Liver (tissue), 9 donors: ENCODE results near the gene NEMF. TPM values are rescaled to one million over a fixed set of nuclear protein-coding genes. Genes with fewer than 3 reads are reported as not detected.

Experiments
- DNase-seq: peaks from one replicate; pipeline ENCODE4 v3.0.0-alpha.2; 2017; ENCODE audit warnings: low spot score
- H3K27ac ChIP-seq, 2 donors: one replicate each; pipeline ENCODE4 v1.7.0; 2013; ENCODE audit warnings: inconsistent platforms in 2 of 2, low read length in 2 of 2, control low read depth in 1 of 2, low read depth in 1 of 2, mild to moderate bottlenecking in 1 of 2
- H3K27me3 ChIP-seq, 4 donors: one replicate each; pipeline versions ENCODE4 v1.6.1 to v1.7.0; 2013; ENCODE audit warnings: low read length in 3 of 4, inconsistent platforms in 1 of 4, mild to moderate bottlenecking in 1 of 4, moderate library complexity in 1 of 4; ENCODE audit not compliant: control insufficient read depth in 4 of 4, insufficient read depth in 4 of 4
- H3K36me3 ChIP-seq, 4 donors: one replicate each; pipeline versions ENCODE4 v1.6.1 to v1.7.0; 2013; ENCODE audit warnings: low read length in 3 of 4, mild to moderate bottlenecking in 3 of 4, low read depth in 1 of 4, moderate library complexity in 1 of 4; ENCODE audit not compliant: control insufficient read depth in 4 of 4, insufficient read depth in 3 of 4
- H3K4me1 ChIP-seq, 4 donors: one replicate each; pipeline versions ENCODE4 v1.6.1 to v1.7.0; 2013; ENCODE audit warnings: low read length in 3 of 4, mild to moderate bottlenecking in 3 of 4, moderate library complexity in 1 of 4; ENCODE audit not compliant: control insufficient read depth in 4 of 4, insufficient read depth in 4 of 4
- H3K4me3 ChIP-seq, 3 donors: one replicate each; pipeline versions ENCODE4 v1.6.1 to v1.7.0; 2013; ENCODE audit warnings: low read length in 3 of 3, control low read depth in 1 of 3, low read depth in 1 of 3, mild to moderate bottlenecking in 1 of 3
- H3K9ac ChIP-seq, 2 donors: one replicate each; pipeline ENCODE4 v1.7.0; 2013; ENCODE audit warnings: low read length in 2 of 2, mild to moderate bottlenecking in 2 of 2, moderate library complexity in 2 of 2, control low read depth in 1 of 2, low read depth in 1 of 2
- H3K9me3 ChIP-seq, 4 donors: one replicate each; pipeline versions ENCODE4 v1.6.1 to v1.7.0; 2013; ENCODE audit warnings: low read length in 3 of 4; ENCODE audit not compliant: control insufficient read depth in 4 of 4
- EGR1 ChIP-seq, 2 donors: IDR thresholded peaks; 2 replicates each; pipeline ENCODE4 v1.6.1; 2016 to 2018; ENCODE audit warnings: antibody characterized with exemption in 2 of 2, low read depth in 2 of 2
- FOXA1 ChIP-seq: IDR thresholded peaks from 2 replicates; pipeline ENCODE4 v1.6.1; 2016; ENCODE audit warnings: antibody characterized with exemption
- FOXA2 ChIP-seq: IDR thresholded peaks from 2 replicates; pipeline ENCODE4 v1.6.1; 2016; ENCODE audit warnings: antibody characterized with exemption
- GABPA ChIP-seq, 2 donors: IDR thresholded peaks in 1 of 2; conservative IDR thresholded peaks in 1 of 2; 2 replicates each; pipeline ENCODE4 v1.6.1; 2016; ENCODE audit warnings: antibody characterized with exemption in 2 of 2, mild to moderate bottlenecking in 1 of 2, moderate library complexity in 1 of 2
- HNF4A ChIP-seq, 2 donors: conservative IDR thresholded peaks; 2 replicates each; pipeline ENCODE4 v1.6.1; 2016; ENCODE audit warnings: antibody characterized with exemption in 2 of 2, mild to moderate bottlenecking in 2 of 2
- HNF4G ChIP-seq: IDR thresholded peaks from 2 replicates; pipeline ENCODE4 v1.6.1; 2016; ENCODE audit warnings: antibody characterized with exemption
- JUND ChIP-seq, 2 donors: IDR thresholded peaks; 2 replicates each; pipeline ENCODE4 v1.6.1; 2016; ENCODE audit warnings: antibody characterized with exemption in 2 of 2
- NR2F2 ChIP-seq: IDR thresholded peaks from 2 replicates; pipeline ENCODE4 v1.6.1; 2016; ENCODE audit warnings: antibody characterized with exemption
- RAD21 ChIP-seq, 2 donors: IDR thresholded peaks; 2 replicates each; pipeline ENCODE4 v1.6.1; 2016; ENCODE audit warnings: antibody characterized with exemption in 2 of 2, mild to moderate bottlenecking in 2 of 2
- RXRA ChIP-seq, 2 donors: IDR thresholded peaks; 2 replicates each; pipeline ENCODE4 v1.6.1; 2017 to 2018; ENCODE audit warnings: antibody characterized with exemption in 2 of 2, mild to moderate bottlenecking in 1 of 2
- SP1 ChIP-seq: IDR thresholded peaks from 2 replicates; pipeline ENCODE4 v1.6.1; 2018; ENCODE audit warnings: antibody characterized with exemption, mild to moderate bottlenecking
- TAF1 ChIP-seq: conservative IDR thresholded peaks from 2 replicates; pipeline ENCODE4 v1.6.1; 2016; ENCODE audit warnings: antibody characterized with exemption, mild to moderate bottlenecking
- YY1 ChIP-seq: IDR thresholded peaks from 2 replicates; pipeline ENCODE4 v1.6.1; 2016; ENCODE audit warnings: antibody characterized with exemption, mild to moderate bottlenecking
- WGBS: extraction: QIAGEN DNeasy Blood & Tissue Kit; methylation state at CpG from one replicate; pipeline ENCODE4 v1.1.7; 2013; 5-methylcytosine and 5-hydroxymethylcytosine counted together
- polyA plus RNA-seq, 2 donors: library from polyadenylated mRNA; stranded (reverse) in 1 of 2; unstranded in 1 of 2; fragments of 200-250 nt in 1 of 2; fragments of >200 nt in 1 of 2; fragmentation: Nextera tagmentation in 1 of 2; extraction: Ambion mirVana in 1 of 2; gene quantifications; one replicate each; pipeline versions ENCODE4 v1.2.1 to v1.2.3, GENCODE V29; 2013 to 2015
- total RNA-seq, 2 donors: library from RNA; depleted of rRNA; stranded (reverse); fragments of >200 nt; gene quantifications; one replicate each; pipeline ENCODE4 v1.2.3, GENCODE V29; 2014
- TF ChIP-seq, protein P1 (sequence below): IDR thresholded peaks from 2 replicates; pipeline ENCODE4 v1.6.1; 2016; ENCODE audit warnings: antibody characterized with exemption, mild to moderate bottlenecking
- TF ChIP-seq, protein P2 (sequence below): IDR thresholded peaks from 2 replicates; pipeline ENCODE4 v1.6.1; 2016; ENCODE audit warnings: antibody characterized with exemption
- TF ChIP-seq, protein P3 (sequence below): IDR thresholded peaks from 2 replicates; pipeline ENCODE4 v1.6.1; 2016; ENCODE audit warnings: antibody characterized with exemption
- TF ChIP-seq, protein P4 (sequence below): IDR thresholded peaks from 2 replicates; pipeline ENCODE4 v1.6.1; 2016; ENCODE audit warnings: antibody characterized with exemption
- donor health status: healthy.
- donor health status: healthy.
- donor health status: healthy.
- donor health status: healthy.
- donor health status: healthy.

Gene NEMF
- total and polyA plus RNA-seq, 4 donors, result 7.9 to 37.2 (median 31.1) TPM

DNA sequence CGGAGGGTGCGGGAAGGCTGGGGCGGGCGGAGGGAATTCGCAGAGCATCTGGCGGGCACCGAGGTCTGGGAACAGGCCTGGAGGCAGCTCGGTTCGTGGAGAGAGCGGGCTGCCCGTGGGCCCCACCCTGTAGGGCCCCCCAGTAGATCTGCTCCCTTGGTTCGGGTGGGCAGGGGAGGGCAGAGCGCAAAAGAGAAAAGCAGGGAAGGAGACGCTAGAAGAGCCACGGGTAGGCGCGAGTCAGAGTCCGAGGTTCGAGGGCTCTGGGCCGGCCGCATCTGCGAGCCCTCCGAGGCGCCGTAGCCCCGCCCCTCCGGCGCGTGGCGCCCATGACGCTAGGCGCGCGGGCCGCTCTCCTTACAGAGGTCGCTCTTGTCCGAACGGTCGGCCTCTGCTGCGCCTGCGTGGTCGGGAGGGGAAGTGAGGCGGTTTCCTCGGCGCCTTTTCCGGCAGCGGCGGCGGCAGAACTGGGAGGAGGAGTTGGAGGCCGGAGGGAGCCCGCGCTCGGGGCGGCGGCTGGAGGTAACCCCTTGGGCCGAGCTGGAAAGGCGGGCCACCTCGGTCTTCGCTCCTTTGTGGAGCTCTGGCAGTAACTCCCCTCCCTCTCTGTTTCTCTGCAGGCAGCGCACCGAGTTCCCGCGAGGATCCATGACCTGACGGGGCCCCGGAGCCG, 40.2 kb upstream of the NEMF start, which contains the start of gene ARF6 (continued):
- TF ChIP-seq, protein P1, sequence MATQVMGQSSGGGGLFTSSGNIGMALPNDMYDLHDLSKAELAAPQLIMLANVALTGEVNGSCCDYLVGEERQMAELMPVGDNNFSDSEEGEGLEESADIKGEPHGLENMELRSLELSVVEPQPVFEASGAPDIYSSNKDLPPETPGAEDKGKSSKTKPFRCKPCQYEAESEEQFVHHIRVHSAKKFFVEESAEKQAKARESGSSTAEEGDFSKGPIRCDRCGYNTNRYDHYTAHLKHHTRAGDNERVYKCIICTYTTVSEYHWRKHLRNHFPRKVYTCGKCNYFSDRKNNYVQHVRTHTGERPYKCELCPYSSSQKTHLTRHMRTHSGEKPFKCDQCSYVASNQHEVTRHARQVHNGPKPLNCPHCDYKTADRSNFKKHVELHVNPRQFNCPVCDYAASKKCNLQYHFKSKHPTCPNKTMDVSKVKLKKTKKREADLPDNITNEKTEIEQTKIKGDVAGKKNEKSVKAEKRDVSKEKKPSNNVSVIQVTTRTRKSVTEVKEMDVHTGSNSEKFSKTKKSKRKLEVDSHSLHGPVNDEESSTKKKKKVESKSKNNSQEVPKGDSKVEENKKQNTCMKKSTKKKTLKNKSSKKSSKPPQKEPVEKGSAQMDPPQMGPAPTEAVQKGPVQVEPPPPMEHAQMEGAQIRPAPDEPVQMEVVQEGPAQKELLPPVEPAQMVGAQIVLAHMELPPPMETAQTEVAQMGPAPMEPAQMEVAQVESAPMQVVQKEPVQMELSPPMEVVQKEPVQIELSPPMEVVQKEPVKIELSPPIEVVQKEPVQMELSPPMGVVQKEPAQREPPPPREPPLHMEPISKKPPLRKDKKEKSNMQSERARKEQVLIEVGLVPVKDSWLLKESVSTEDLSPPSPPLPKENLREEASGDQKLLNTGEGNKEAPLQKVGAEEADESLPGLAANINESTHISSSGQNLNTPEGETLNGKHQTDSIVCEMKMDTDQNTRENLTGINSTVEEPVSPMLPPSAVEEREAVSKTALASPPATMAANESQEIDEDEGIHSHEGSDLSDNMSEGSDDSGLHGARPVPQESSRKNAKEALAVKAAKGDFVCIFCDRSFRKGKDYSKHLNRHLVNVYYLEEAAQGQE, result peak; percentile 90
- TF ChIP-seq, protein P2, sequence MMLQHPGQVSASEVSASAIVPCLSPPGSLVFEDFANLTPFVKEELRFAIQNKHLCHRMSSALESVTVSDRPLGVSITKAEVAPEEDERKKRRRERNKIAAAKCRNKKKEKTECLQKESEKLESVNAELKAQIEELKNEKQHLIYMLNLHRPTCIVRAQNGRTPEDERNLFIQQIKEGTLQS, result peak; percentile 39
- TF ChIP-seq GABPA (IDR thresholded peaks at IDR 0.05 in 1 of 2, conservative IDR thresholded peaks at IDR 0.05 in 1 of 2) (peak; percentile 32 to 86), TAF1 (peak; percentile 89), YY1 (peak; percentile 93), FOXA1 (peak; percentile 24), FOXA2 (no peak), EGR1 (IDR thresholded peaks at IDR 0.05; ENCODE audit: low read depth in 2 of 2) (peak in 1 of 2 donors; percentile 72), HNF4G (peak; percentile 46)

DNA sequence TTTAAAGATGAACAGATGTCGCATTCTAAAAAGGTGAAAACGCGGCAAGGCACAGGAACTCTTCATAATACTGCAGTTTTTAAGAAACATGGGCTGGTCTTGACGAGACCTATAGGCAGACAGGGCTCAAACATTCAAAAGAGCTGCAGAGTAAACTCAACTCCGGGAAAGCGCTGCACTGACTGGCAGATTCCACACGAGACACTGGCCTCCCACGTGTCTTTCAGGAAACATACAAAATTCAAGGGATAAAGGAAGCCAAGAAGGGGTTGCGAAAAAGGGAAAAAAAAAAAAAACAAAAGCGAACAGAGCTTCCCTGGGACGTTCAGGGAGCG, 39.7 kb upstream of the NEMF start:
- Histone ChIP-seq H3K9me3 (no peaks in the 10 kb centered on the region), H3K4me1 (peaks cover 0 to 28% (median 21%) of the 10 kb centered on the region in 4 donors), H3K27ac (peak overlapping the region; percentile 100), H3K4me3 (peak overlapping the region; percentile 84 to 98 (median 88)), H3K27me3 (no peaks in the 10 kb centered on the region), H3K36me3 (peaks cover 0 to 4% (median 0%) of the 10 kb centered on the region in 4 donors), H3K9ac (peak overlapping the region; percentile 89 to 100)
- TF ChIP-seq, protein P2, result no peak
- TF ChIP-seq, protein P3, sequence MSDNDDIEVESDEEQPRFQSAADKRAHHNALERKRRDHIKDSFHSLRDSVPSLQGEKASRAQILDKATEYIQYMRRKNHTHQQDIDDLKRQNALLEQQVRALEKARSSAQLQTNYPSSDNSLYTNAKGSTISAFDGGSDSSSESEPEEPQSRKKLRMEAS, result no peak
- TF ChIP-seq RAD21 (IDR thresholded peaks at IDR 0.05), result peak in 1 of 2 donors; percentile 38
- TF ChIP-seq NR2F2, result no peak
- peak in 1 of 2 donors; percentile 3 for TF ChIP-seq RXRA (IDR thresholded peaks at IDR 0.05)
- WGBS, result 1% methylated on average over 12 of the region's 12 CpGs
- no peak for DNase-seq

DNA sequence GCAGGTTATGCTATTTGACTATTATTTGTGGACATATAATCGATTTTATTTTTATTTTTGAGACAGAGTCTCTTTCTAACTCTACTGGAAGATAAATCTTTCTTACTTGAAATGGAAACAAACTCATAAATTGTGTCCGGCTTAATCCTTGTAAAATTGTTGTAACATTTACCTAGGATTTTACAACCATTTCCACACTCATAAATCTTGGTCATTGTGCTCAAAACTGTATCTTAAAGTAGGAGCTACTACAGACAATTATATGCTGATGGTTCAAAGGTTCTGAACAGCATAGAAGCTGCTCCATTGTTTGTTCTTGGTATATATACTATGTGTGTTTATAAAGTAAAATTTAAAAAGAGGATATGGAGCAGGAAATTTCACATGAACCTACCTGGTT, 35.7 kb upstream of the NEMF start:
- WGBS, result 71% methylated on average over 2 of the region's 2 CpGs
- TF ChIP-seq, protein P1, result no peak
- TF ChIP-seq HNF4G, result no peak
- TF ChIP-seq NR2F2, result no peak
- TF ChIP-seq, protein P3, result no peak
- TF ChIP-seq RAD21 (IDR thresholded peaks at IDR 0.05), result no peak
- TF ChIP-seq, protein P4, sequence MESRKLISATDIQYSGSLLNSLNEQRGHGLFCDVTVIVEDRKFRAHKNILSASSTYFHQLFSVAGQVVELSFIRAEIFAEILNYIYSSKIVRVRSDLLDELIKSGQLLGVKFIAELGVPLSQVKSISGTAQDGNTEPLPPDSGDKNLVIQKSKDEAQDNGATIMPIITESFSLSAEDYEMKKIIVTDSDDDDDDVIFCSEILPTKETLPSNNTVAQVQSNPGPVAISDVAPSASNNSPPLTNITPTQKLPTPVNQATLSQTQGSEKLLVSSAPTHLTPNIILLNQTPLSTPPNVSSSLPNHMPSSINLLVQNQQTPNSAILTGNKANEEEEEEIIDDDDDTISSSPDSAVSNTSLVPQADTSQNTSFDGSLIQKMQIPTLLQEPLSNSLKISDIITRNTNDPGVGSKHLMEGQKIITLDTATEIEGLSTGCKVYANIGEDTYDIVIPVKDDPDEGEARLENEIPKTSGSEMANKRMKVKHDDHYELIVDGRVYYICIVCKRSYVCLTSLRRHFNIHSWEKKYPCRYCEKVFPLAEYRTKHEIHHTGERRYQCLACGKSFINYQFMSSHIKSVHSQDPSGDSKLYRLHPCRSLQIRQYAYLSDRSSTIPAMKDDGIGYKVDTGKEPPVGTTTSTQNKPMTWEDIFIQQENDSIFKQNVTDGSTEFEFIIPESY, result no peak
- no peak for TF ChIP-seq YY1
- TF ChIP-seq, protein P2, result no peak
- TF ChIP-seq TAF1, result no peak
- TF ChIP-seq GABPA (IDR thresholded peaks at IDR 0.05 in 1 of 2, conservative IDR thresholded peaks at IDR 0.05 in 1 of 2), result no peak
- TF ChIP-seq EGR1 (IDR thresholded peaks at IDR 0.05; ENCODE audit: low read depth in 2 of 2), result no peak
- TF ChIP-seq SP1, result no peak
- TF ChIP-seq FOXA1, result no peak
- TF ChIP-seq HNF4A (conservative IDR thresholded peaks at IDR 0.05), result no peak
- TF ChIP-seq JUND (IDR thresholded peaks at IDR 0.05), result no peak
- no peak for TF ChIP-seq FOXA2
- TF ChIP-seq RXRA (IDR thresholded peaks at IDR 0.05), result no peak

More for the DNA sequence above, 35.7 kb upstream of the NEMF start:
- Histone ChIP-seq H3K4me3 (no peak overlapping the region), H3K4me1 (peaks cover 0 to 4% (median 2%) of the 10 kb centered on the region in 4 donors), H3K9me3 (no peaks in the 10 kb centered on the region), H3K36me3 (no peaks in the 10 kb centered on the region), H3K9ac (no peak overlapping the region), H3K27me3 (no peaks in the 10 kb centered on the region), H3K27ac (no peak overlapping the region)
- no peak for DNase-seq
